Astrocyte (in vitro differentiated cells and primary cell): ENCODE measurements around the gene LY86.

Experiments used
- CTCF ChIP-seq: IDR thresholded peaks from 2 replicates; pipeline ENCODE4 v1.5.1; 2011; ENCODE audit warnings: low read depth, mild to moderate bottlenecking, inconsistent platforms, low read length, moderate library complexity; ENCODE audit not compliant: insufficient read depth
- EZH2 ChIP-seq: IDR thresholded peaks from 2 replicates; pipeline ENCODE4 v1.6.1; 2012; ENCODE audit warnings: mild to moderate bottlenecking, low read length, inconsistent platforms; ENCODE audit not compliant: insufficient read depth

GRCh38 chr6:6580225-6580856 is 8.2 kb upstream of the LY86 start:
- TF ChIP-seq CTCF (no peak), EZH2 (no peak)
